ENCODE results near the gene CDH16. TPM values are rescaled to one million over a fixed set of nuclear protein-coding genes. Genes with fewer than 3 reads are reported as not detected.

The CDH16 gene
- total RNA-seq, 1 donor from 2014 or later = 1.1 TPM

GRCh38 chr16:66928702-66929388 lies 10.2 kb upstream of the CDH16 start:
- peak; percentile 79 for DNase-seq (ENCODE audit: low read depth)

GRCh38 chr16:66927918-66928649 lies 9.4 kb upstream of the CDH16 start:
- DNase-seq (ENCODE audit: low read depth) = peak; percentile 99

- DNase-seq (ENCODE audit: low read depth) = peak; percentile 99
These were observed 8.3 kb upstream of the CDH16 start for GRCh38 chr16:66926961-66927436.

- peak; percentile 83 for DNase-seq (ENCODE audit: low read depth)
These were observed 7.7 kb upstream of the CDH16 start for GRCh38 chr16:66926171-66926947.

- DNase-seq (ENCODE audit: low read depth) = peak; percentile 41
These were observed 6.7 kb upstream of the CDH16 start, which contains the start of gene RRAD for GRCh38 chr16:66925322-66925840. Gene RRAD, minus strand, starts transcription at chr16:66925535. Its CDS starts 356 bp downstream, at chr16:66925179.

GRCh38 chr16:66924527-66925321 lies 6.0 kb upstream of the CDH16 start:
- DNase-seq (ENCODE audit: low read depth) = no peak

GRCh38 chr16:66923866-66924265 lies 5.2 kb upstream of the CDH16 start:
- DNase-seq (ENCODE audit: low read depth) = peak; percentile 28

GRCh38 chr16:66923247-66923731 lies 4.6 kb upstream of the CDH16 start:
- DNase-seq (ENCODE audit: low read depth) = peak; percentile 90

GRCh38 chr16:66921729-66922450 lies 3.2 kb upstream of the CDH16 start:
- DNase-seq (ENCODE audit: low read depth) = no peak

- no peak for DNase-seq (ENCODE audit: low read depth)
These were observed 2.4 kb upstream of the CDH16 start for GRCh38 chr16:66920924-66921680.

GRCh38 chr16:66920299-66920590 lies 1.6 kb upstream of the CDH16 start:
- DNase-seq (ENCODE audit: low read depth) = no peak

GRCh38 chr16:66919569-66920298 lies 1.0 kb upstream of the CDH16 start:
- no peak for DNase-seq (ENCODE audit: low read depth)

GRCh38 chr16:66918355-66918754 lies 330 bp downstream of the CDH16 start:
- no peak for DNase-seq (ENCODE audit: low read depth)

- no peak for DNase-seq (ENCODE audit: low read depth)
These were observed 944 bp downstream of the CDH16 start for GRCh38 chr16:66917741-66918140.

- DNase-seq (ENCODE audit: low read depth) = no peak
These were observed 2.2 kb downstream of the CDH16 start for GRCh38 chr16:66916518-66916917.

- DNase-seq (ENCODE audit: low read depth) = no peak
These were observed 3.6 kb downstream of the CDH16 start for GRCh38 chr16:66915041-66915440.

- no peak for DNase-seq (ENCODE audit: low read depth)
These were observed 4.1 kb downstream of the CDH16 start for GRCh38 chr16:66914541-66914940.

- peak; percentile 69 for DNase-seq (ENCODE audit: low read depth)
These were observed 5.0 kb downstream of the CDH16 start for GRCh38 chr16:66913711-66914110.

- no peak for DNase-seq (ENCODE audit: low read depth)
These were observed 5.6 kb downstream of the CDH16 start for GRCh38 chr16:66913081-66913480.
